ENCODE results near the gene THOC6.

The THOC6 gene

DNA sequence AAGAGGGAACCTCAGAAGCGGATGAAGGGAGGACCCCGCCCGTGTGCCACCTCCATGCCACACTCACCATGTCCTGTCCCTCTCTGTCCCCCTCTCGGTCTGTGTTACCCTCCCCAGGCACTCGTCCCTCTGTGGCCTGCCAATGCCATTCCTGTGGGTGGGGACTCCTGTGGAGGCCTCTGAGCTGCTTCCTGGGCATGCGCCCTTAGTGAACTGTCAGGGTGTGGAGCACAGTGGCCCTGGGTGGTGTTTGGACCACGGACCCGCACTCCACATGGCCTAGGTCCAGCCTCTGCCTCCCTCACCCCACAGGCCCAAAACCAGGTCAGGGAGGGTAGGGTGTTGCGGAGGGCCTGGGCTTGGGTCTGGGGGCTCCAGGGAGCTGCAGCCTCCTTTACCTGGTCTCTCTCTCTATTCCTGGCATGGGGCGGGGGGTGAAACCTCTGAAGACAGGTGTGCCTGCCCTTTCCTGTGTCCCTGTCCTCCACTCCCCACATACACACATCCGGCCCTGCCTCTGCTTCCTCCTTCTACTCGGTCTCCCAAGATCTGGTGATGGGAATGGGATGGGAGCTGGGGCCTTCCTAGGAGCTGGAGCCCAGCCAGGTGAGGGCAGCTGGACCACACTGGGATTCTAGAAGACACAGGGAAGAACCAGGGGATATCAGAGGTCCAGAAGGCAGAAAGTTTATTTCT, 32.1 kb upstream of the THOC6 start:
- H3K4me3 ChIP-seq (ENCODE audit: low read length) = no peak overlapping the region
- TF ChIP-seq, protein P1, sequence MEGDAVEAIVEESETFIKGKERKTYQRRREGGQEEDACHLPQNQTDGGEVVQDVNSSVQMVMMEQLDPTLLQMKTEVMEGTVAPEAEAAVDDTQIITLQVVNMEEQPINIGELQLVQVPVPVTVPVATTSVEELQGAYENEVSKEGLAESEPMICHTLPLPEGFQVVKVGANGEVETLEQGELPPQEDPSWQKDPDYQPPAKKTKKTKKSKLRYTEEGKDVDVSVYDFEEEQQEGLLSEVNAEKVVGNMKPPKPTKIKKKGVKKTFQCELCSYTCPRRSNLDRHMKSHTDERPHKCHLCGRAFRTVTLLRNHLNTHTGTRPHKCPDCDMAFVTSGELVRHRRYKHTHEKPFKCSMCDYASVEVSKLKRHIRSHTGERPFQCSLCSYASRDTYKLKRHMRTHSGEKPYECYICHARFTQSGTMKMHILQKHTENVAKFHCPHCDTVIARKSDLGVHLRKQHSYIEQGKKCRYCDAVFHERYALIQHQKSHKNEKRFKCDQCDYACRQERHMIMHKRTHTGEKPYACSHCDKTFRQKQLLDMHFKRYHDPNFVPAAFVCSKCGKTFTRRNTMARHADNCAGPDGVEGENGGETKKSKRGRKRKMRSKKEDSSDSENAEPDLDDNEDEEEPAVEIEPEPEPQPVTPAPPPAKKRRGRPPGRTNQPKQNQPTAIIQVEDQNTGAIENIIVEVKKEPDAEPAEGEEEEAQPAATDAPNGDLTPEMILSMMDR (conservative IDR thresholded peaks at IDR 0.05; ENCODE audit: low read depth, low read length) = no peak
- DNase-seq (ENCODE audit: low read depth) = no peak

DNA sequence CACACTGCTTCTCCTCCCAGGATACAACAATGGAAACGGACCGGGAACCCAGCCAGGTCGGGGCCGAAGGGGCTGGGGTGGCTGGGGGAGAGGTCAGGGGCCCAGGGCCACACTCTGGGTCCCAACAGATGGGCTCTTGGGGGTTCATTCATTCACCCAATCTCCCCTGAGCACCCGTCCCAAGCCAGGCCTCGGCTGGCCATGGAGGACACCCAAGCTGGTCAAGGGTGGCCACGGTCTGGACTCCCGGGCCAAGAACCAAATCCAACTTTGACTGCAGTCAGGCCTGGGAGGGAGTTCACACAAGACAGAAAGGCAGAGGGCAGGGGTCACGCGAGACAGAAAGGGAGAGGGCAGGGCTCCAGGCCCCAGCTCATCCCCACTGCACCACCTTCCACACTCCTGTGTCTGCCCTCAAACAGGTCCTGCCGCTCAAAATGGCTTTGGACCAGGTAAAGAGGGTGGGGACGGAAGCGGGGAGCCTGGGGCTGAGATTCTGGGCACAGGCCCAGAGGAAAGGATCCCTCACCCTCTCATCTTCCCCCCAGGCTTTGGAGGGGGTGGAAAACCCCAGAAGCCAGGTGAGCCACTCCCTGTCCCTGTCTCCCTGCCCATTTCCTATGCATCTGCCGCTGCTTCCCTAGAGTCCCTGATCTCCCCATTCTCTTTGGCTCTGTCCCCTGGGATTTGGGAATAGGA, 31.3 kb upstream of the THOC6 start:
- no peak for DNase-seq (ENCODE audit: low read depth)
- H3K4me3 ChIP-seq (ENCODE audit: low read length) = no peak overlapping the region
- TF ChIP-seq, protein P1 (conservative IDR thresholded peaks at IDR 0.05; ENCODE audit: low read depth, low read length) = no peak

DNA sequence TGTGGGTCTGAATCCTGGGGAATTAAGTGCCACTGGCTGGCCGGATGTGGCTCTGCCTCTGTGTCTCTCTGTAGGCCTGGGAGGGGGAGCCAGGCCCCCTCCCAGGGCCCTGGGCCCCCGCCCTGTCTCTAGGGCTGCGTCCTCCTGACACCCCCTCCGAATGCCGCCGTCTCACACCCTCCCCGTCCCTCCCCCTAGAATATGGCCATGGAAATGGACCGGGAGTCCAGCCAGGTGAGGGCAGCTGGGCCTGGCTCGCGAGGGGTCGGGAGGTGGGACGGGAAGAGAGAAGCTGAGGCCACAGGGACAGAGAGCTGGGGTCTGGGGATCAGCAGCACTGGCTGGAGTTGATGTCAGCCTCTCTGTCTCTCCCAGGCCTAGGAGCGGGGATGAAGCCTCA, 27.5 kb upstream of the THOC6 start:
- H3K4me3 ChIP-seq (ENCODE audit: low read length) = no peak overlapping the region
- no peak for DNase-seq (ENCODE audit: low read depth)
- TF ChIP-seq, protein P1 (conservative IDR thresholded peaks at IDR 0.05; ENCODE audit: low read depth, low read length) = no peak

DNA sequence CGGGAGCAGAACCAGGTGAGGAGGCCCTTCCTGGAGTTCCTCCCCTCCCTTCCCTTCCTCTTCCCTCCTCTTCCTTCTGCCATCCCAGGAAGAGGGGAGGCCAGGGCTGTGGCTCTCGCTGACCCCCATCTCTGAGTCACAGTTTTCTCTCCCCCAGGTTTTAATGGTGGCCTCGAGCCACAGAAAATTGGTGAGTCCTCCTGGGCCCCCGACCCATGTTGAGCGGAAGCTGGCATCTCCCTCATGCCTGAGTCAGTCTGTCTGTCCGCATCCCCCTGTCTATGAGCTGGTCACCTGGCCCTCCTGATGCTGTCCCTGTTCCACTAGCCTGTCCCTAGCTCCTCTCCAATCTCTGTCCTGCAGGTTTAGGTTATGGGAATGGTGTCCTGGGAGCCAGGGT, 23.9 kb upstream of the THOC6 start:
- no peak for DNase-seq (ENCODE audit: low read depth)
- H3K4me3 ChIP-seq (ENCODE audit: low read length) = no peak overlapping the region
- TF ChIP-seq, protein P1 (conservative IDR thresholded peaks at IDR 0.05; ENCODE audit: low read depth, low read length) = no peak

DNA sequence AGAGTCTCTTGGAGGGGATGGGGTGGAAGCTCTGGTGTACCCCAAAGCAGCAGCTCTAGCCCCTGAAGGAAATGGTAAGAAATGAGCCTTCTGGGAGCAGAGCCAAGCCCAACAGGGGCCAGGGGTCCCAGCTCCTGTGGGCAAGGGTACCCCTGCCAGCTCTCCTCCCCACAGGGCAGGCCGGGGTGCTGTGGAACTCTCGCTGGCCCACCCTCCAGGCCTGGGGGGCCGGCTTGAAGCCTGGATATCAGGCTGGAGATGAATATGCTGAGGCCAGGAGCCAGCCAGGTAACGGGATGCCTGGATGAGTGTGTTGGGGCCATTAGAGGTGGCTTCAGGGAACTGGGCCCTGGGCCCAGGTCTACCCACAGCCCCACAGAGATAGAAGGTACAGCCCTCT, 23.3 kb upstream of the THOC6 start:
- TF ChIP-seq, protein P1 (conservative IDR thresholded peaks at IDR 0.05; ENCODE audit: low read depth, low read length) = no peak
- no peak for DNase-seq (ENCODE audit: low read depth)
- no peak overlapping the region for H3K4me3 ChIP-seq (ENCODE audit: low read length)

DNA sequence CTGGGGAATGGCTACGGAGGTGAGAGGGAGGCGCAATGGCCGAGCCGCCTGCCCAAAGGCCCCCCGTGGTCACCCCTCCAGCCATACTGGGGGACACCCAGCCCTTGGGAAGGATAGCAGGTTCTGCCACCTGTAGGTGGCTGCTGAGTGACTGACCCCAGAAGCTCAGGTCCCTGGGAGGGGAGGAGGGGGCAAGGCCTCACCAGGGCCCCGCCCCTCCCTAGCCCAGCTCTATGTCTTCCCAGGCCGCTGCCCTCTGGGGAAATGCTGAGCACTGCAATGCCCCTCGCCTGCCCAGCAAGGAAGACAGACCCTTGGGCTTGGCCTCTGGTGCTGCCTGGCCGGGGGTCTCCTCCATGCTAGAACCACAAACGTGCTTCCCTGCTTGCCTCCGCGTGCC, 22.5 kb upstream of the THOC6 start:
- DNase-seq (ENCODE audit: low read depth) = no peak
- TF ChIP-seq, protein P1 (conservative IDR thresholded peaks at IDR 0.05; ENCODE audit: low read depth, low read length) = no peak
- H3K4me3 ChIP-seq (ENCODE audit: low read length) = no peak overlapping the region
